Tibial artery (tissue), 4 donors: ENCODE results near the gene FNDC5.
A peak's percentile ranks its signal among the peaks of the same experiment; 100 is the strongest.

Experiments used
- DNase-seq, 2 donors: peaks; one replicate each; pipeline ENCODE4 v3.0.0-alpha.2; 2019
- H3K27ac ChIP-seq, 2 donors: fragments of 200-600 bp; sonication (generic) in 1 of 2; 1 replicate in 1 of 2; 2 replicates in 1 of 2; pipeline ENCODE4 v1.5.1; 2018 to 2019; ENCODE audit warnings: mild to moderate bottlenecking in 1 of 2
- H3K27me3 ChIP-seq, 2 donors: fragments of 200-600 bp; sonication (generic) in 1 of 2; one replicate each; pipeline versions ENCODE4 v1.5.1 to v1.6.0; 2016 to 2019
- H3K36me3 ChIP-seq, 3 donors: fragments of 200-600 bp; sonication (generic) in 2 of 3; one replicate each; pipeline ENCODE4 v1.5.1; 2016 to 2019; ENCODE audit warnings: mild to moderate bottlenecking in 2 of 3
- H3K4me1 ChIP-seq, 4 donors: fragments of 200-600 bp; sonication (generic) in 2 of 4; 1 replicate in 3 of 4; 2 replicates in 1 of 4; pipeline ENCODE4 v1.5.1; 2016 to 2019
- H3K4me3 ChIP-seq, 2 donors: fragments of 200-600 bp; sonication (generic) in 1 of 2; 1 replicate in 1 of 2; 2 replicates in 1 of 2; pipeline ENCODE4 v1.5.1; 2018 to 2019; ENCODE audit warnings: mild to moderate bottlenecking in 2 of 2
- H3K9me3 ChIP-seq, 3 donors: fragments of 200-600 bp; sonication (generic) in 1 of 3; one replicate each; pipeline ENCODE4 v1.5.1; 2016 to 2019
- CTCF ChIP-seq, 2 experiments: fragments of 200-600 bp in 1 of 2; fragments of 450-650 bp in 1 of 2; IDR thresholded peaks; one replicate each; pipeline ENCODE4 v1.5.1; 2017 to 2019; ENCODE audit warnings: antibody characterized with exemption in 2 of 2, mild to moderate bottlenecking in 1 of 2, moderate library complexity in 1 of 2
- intact Hi-C: fragments of 100-400 bp; cut with DNase I; formaldehyde crosslinking; loops from one replicate; pipeline ENCODE4 v1.15.0; 2023; ENCODE audit warnings: low total_unique reads

FNDC5 gene

GRCh38 chr1:32868806-32869455, 1.8 kb downstream of the FNDC5 start:
- Histone ChIP-seq H3K27ac (no peak overlapping the region), H3K4me3 (no peak overlapping the region), H3K9me3 (no peaks in the 10 kb centered on the region), H3K36me3 (no peaks in the 10 kb centered on the region), H3K4me1 (peaks cover 0 to 55% (median 45%) of the 10 kb centered on the region in 4 donors), H3K27me3 (no peaks in the 10 kb centered on the region)
- no peak for DNase-seq
- intact Hi-C loops: no loop called here
- no peak for TF ChIP-seq CTCF (IDR thresholded peaks at IDR 0.05)

GRCh38 chr1:32868085-32868484, 2.6 kb downstream of the FNDC5 start:
- no peak overlapping the region for H3K4me3 ChIP-seq
- peaks cover 0 to 63% (median 52%) of the 10 kb centered on the region in 4 donors for H3K4me1 ChIP-seq
- intact Hi-C loops: no loop called here
- no peaks in the 10 kb centered on the region for H3K36me3 ChIP-seq
- H3K27me3 ChIP-seq: no peaks in the 10 kb centered on the region
- no peak overlapping the region for H3K27ac ChIP-seq
- no peak for TF ChIP-seq CTCF (IDR thresholded peaks at IDR 0.05)
- no peaks in the 10 kb centered on the region for H3K9me3 ChIP-seq
- no peak for DNase-seq

- DNase-seq: no peak
- H3K4me1 ChIP-seq: peaks cover 0 to 66% (median 51%) of the 10 kb centered on the region in 4 donors
- H3K9me3 ChIP-seq: no peaks in the 10 kb centered on the region
- H3K36me3 ChIP-seq: peaks cover 0 to 3% (median 0%) of the 10 kb centered on the region in 3 donors
- no peak for TF ChIP-seq CTCF (IDR thresholded peaks at IDR 0.05)
- H3K4me3 ChIP-seq: no peak overlapping the region
- intact Hi-C loops: no loop called here
- H3K27me3 ChIP-seq: no peaks in the 10 kb centered on the region
- no peak overlapping the region for H3K27ac ChIP-seq
Observed at GRCh38 chr1:32867671-32868070, 3.0 kb downstream of the FNDC5 start.

GRCh38 chr1:32867151-32867550, 3.6 kb downstream of the FNDC5 start:
- Histone ChIP-seq H3K27ac (no peak overlapping the region), H3K27me3 (no peaks in the 10 kb centered on the region), H3K9me3 (no peaks in the 10 kb centered on the region), H3K4me1 (peaks cover 0 to 66% (median 49%) of the 10 kb centered on the region in 4 donors), H3K36me3 (peaks cover 0 to 6% (median 0%) of the 10 kb centered on the region in 3 donors), H3K4me3 (no peak overlapping the region)
- intact Hi-C loops: no loop called here
- TF ChIP-seq CTCF (IDR thresholded peaks at IDR 0.05): no peak
- DNase-seq: no peak

GRCh38 chr1:32865639-32866405, 4.9 kb downstream of the FNDC5 start:
- no peak for DNase-seq
- Histone ChIP-seq H3K4me3 (no peak overlapping the region), H3K9me3 (no peaks in the 10 kb centered on the region), H3K27ac (peak overlapping the region; percentile 19 to 63), H3K36me3 (peaks cover 0 to 6% (median 0%) of the 10 kb centered on the region in 3 donors), H3K27me3 (no peaks in the 10 kb centered on the region), H3K4me1 (peaks cover 0 to 68% (median 47%) of the 10 kb centered on the region in 4 donors)
- no peak for TF ChIP-seq CTCF (IDR thresholded peaks at IDR 0.05)
- intact Hi-C loops: no loop called here
